HG02943 (cell line): ENCODE results near the gene UFC1.

Experiments
- ATAC-seq: cut with Tn5 transposase; IDR thresholded peaks from one replicate; pipeline ENCODE4 v1.9.1; 2021; ENCODE audit warnings: mild to moderate bottlenecking, low read depth, moderate library complexity; ENCODE audit not compliant: unreplicated experiment

UFC1 gene

DNA sequence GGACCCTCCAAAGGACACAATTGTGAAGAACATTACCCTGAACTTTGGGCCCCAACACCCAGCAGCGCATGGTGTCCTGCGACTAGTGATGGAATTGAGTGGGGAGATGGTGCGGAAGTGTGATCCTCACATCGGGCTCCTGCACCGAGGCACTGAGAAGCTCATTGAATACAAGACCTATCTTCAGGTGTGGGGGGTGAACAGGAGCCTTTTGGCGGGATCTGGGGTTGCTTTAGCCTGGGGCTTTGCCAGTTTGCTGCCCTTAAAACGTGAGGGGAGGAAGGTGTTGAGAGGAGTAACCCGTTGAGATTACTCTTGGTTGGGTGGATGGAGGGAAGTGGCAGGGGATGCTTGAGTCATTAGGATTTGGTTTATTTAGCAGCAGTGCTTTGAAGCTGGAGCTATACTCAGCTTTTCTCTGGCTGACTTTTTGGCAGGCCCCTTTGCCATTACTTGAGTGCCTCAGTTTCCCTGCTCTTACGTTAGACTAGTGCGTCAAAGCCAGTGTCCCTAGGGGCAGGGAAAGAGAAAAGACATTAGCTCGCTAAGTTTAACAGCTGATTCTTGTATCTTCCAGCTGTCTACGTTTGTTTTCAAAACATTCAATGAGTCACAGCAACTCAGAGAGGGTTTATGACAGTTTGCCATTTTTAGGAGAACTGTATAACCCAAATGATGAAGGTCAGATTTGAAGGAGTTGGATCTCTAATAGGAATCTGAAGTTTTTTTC lies 52.8 kb downstream of the UFC1 start:
- ATAC-seq, result no peak

DNA sequence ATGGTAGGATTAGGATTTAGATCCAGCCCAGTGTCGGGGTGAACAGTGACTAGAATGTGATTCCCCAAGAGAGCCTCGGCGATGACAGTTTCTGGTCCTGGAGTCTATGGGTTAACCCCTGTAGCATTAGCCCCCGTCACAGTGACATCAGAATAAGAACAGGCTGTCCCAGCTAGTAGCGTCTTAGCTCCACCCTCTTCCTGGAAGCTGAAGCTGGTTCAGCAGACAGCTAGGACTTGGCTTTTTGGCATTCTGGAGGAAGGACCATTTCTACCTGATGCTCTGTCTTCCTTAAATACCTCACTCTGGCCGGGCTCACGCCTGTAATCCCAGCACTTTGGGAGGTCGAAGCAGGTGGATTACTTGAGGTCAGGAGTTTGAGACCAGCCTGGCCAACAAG lies 53.4 kb downstream of the UFC1 start:
- no peak for ATAC-seq
